ENCODE results near the gene RNF187.

- TF ChIP-seq, protein P1, sequence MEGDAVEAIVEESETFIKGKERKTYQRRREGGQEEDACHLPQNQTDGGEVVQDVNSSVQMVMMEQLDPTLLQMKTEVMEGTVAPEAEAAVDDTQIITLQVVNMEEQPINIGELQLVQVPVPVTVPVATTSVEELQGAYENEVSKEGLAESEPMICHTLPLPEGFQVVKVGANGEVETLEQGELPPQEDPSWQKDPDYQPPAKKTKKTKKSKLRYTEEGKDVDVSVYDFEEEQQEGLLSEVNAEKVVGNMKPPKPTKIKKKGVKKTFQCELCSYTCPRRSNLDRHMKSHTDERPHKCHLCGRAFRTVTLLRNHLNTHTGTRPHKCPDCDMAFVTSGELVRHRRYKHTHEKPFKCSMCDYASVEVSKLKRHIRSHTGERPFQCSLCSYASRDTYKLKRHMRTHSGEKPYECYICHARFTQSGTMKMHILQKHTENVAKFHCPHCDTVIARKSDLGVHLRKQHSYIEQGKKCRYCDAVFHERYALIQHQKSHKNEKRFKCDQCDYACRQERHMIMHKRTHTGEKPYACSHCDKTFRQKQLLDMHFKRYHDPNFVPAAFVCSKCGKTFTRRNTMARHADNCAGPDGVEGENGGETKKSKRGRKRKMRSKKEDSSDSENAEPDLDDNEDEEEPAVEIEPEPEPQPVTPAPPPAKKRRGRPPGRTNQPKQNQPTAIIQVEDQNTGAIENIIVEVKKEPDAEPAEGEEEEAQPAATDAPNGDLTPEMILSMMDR (IDR thresholded peaks at IDR 0.05), result no peak
- TF ChIP-seq NFE2L2 (conservative IDR thresholded peaks at IDR 0.05; ENCODE audit: low read length) (no peak), ESRRA (IDR thresholded peaks at IDR 0.05; ENCODE audit: borderline replicate concordance, low read length) (no peak), REST (IDR thresholded peaks at IDR 0.05) (no peak), EP300 (IDR thresholded peaks at IDR 0.05) (no peak), POLR2A (IDR thresholded peaks at IDR 0.05; ENCODE audit: low read length) (no peak), RFX5 (IDR thresholded peaks at IDR 0.05) (no peak), CHD2 (IDR thresholded peaks at IDR 0.05; ENCODE audit: low read length, partially characterized antibody) (no peak), MAFK (IDR thresholded peaks at IDR 0.05; ENCODE audit: partially characterized antibody) (no peak), MAZ (IDR thresholded peaks at IDR 0.05; ENCODE audit: borderline replicate concordance, low read depth, low read length) (no peak), CHD4 (IDR thresholded peaks at IDR 0.05; ENCODE audit: borderline replicate concordance) (no peak)
- TF ChIP-seq, protein P2, sequence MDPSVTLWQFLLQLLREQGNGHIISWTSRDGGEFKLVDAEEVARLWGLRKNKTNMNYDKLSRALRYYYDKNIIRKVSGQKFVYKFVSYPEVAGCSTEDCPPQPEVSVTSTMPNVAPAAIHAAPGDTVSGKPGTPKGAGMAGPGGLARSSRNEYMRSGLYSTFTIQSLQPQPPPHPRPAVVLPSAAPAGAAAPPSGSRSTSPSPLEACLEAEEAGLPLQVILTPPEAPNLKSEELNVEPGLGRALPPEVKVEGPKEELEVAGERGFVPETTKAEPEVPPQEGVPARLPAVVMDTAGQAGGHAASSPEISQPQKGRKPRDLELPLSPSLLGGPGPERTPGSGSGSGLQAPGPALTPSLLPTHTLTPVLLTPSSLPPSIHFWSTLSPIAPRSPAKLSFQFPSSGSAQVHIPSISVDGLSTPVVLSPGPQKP (IDR thresholded peaks at IDR 0.05; ENCODE audit: low read depth, low read length), result no peak
- TF ChIP-seq, protein P3, sequence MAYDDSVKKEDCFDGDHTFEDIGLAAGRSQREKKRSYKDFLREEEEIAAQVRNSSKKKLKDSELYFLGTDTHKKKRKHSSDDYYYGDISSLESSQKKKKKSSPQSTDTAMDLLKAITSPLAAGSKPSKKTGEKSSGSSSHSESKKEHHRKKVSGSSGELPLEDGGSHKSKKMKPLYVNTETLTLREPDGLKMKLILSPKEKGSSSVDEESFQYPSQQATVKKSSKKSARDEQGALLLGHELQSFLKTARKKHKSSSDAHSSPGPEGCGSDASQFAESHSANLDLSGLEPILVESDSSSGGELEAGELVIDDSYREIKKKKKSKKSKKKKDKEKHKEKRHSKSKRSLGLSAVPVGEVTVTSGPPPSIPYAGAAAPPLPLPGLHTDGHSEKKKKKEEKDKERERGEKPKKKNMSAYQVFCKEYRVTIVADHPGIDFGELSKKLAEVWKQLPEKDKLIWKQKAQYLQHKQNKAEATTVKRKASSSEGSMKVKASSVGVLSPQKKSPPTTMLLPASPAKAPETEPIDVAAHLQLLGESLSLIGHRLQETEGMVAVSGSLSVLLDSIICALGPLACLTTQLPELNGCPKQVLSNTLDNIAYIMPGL (CRISPR knock-in tag; IDR thresholded peaks at IDR 0.05; ENCODE audit: borderline replicate concordance), result no peak
Measured at GRCh38 chr1:228455715-228456114, 31.5 kb upstream of the RNF187 start.

Data from A549 (cell line).